GM21723 (cell line): ENCODE results near the gene BEST1.
"Not testable (repeated sequence)": the region's sequence is repeated elsewhere in the genome, so short reads cannot be mapped to it uniquely, and the experiment has no call there.

Source experiments
- ATAC-seq: cut with Tn5 transposase; IDR thresholded peaks from one replicate; pipeline ENCODE4 v1.9.1; 2021; ENCODE audit warnings: mild to moderate bottlenecking, moderate library complexity; ENCODE audit not compliant: unreplicated experiment

The BEST1 gene

GRCh38 chr11:61963282-61964057 is 13.3 kb downstream of the BEST1 start:
- no peak for ATAC-seq

- no peak for ATAC-seq
Observed at GRCh38 chr11:61964058-61964665, 14.0 kb downstream of the BEST1 start.

- not testable (repeated sequence) for ATAC-seq
Observed at GRCh38 chr11:61964666-61965271, 14.6 kb downstream of the BEST1 start.

- ATAC-seq = no peak
Observed at GRCh38 chr11:61966734-61967115, 16.6 kb downstream of the BEST1 start.

- peak; percentile 51 for ATAC-seq
Observed at GRCh38 chr11:61967116-61967923, 17.2 kb downstream of the BEST1 start, which contains the start of gene FTH1. Gene FTH1 (minus strand): TSS chr11:61967634. CDS start chr11:61967425, 209 bp downstream.

- ATAC-seq = peak; percentile 36
Observed at GRCh38 chr11:61967924-61968757, 18.0 kb downstream of the BEST1 start.

GRCh38 chr11:61968758-61969390 is 18.7 kb downstream of the BEST1 start:
- no peak for ATAC-seq

GRCh38 chr11:61969391-61969758 is 19.2 kb downstream of the BEST1 start:
- ATAC-seq = no peak

- ATAC-seq = no peak
Observed at GRCh38 chr11:61969838-61970662, 19.9 kb downstream of the BEST1 start.

GRCh38 chr11:61971248-61972111 is 21.3 kb downstream of the BEST1 start:
- no peak for ATAC-seq

GRCh38 chr11:61972112-61972671 is 22.0 kb downstream of the BEST1 start:
- ATAC-seq = no peak

- ATAC-seq = no peak
Observed at GRCh38 chr11:61972672-61973475, 22.7 kb downstream of the BEST1 start.

GRCh38 chr11:61973476-61974162 is 23.5 kb downstream of the BEST1 start:
- ATAC-seq = no peak

GRCh38 chr11:61974766-61975631 is 24.8 kb downstream of the BEST1 start:
- ATAC-seq = no peak

GRCh38 chr11:61975638-61976419 is 25.7 kb downstream of the BEST1 start:
- ATAC-seq = no peak
